ENCODE measurements around the gene APOA4. TPM values are rescaled to one million over a fixed set of nuclear protein-coding genes. Genes with fewer than 3 reads are reported as not detected.

Gene APOA4
- polyA plus RNA-seq (ENCODE audit: insufficient read length in 4 of 4), result not detected

- no peak for DNase-seq (ENCODE audit: low read depth in 4 of 4, low spot score in 3 of 4)
Measured at GRCh38 chr11:116823031-116823843, at the start of gene APOA4. APOA4 (minus strand) TSS chr11:116823304; CDS start chr11:116823191, 113 bp downstream.

GRCh38 chr11:116871248-116871647 is 48.1 kb upstream of the APOA4 start:
- no peak for DNase-seq (ENCODE audit: low read depth in 4 of 4, low spot score in 3 of 4)

GRCh38 chr11:116870054-116870453 is 47.0 kb upstream of the APOA4 start:
- no peak for DNase-seq (ENCODE audit: low read depth in 4 of 4, low spot score in 3 of 4)

- DNase-seq (ENCODE audit: low read depth in 4 of 4, low spot score in 3 of 4), result no peak
Measured at GRCh38 chr11:116869610-116870009, 46.5 kb upstream of the APOA4 start.

- no peak for DNase-seq (ENCODE audit: low read depth in 4 of 4, low spot score in 3 of 4)
Measured at GRCh38 chr11:116868066-116868465, 45.0 kb upstream of the APOA4 start.

- DNase-seq (ENCODE audit: low read depth in 4 of 4, low spot score in 3 of 4), result no peak
Measured at GRCh38 chr11:116867619-116868018, 44.5 kb upstream of the APOA4 start.

GRCh38 chr11:116866804-116867455 is 43.8 kb upstream of the APOA4 start:
- no peak for DNase-seq (ENCODE audit: low read depth in 4 of 4, low spot score in 3 of 4)

- DNase-seq (ENCODE audit: low read depth in 4 of 4, low spot score in 3 of 4), result no peak
Measured at GRCh38 chr11:116865696-116866095, 42.6 kb upstream of the APOA4 start.

- DNase-seq (ENCODE audit: low read depth in 4 of 4, low spot score in 3 of 4), result no peak
Measured at GRCh38 chr11:116864531-116864930, 41.4 kb upstream of the APOA4 start.

- no peak for DNase-seq (ENCODE audit: low read depth in 4 of 4, low spot score in 3 of 4)
Measured at GRCh38 chr11:116862951-116863350, 39.8 kb upstream of the APOA4 start.

GRCh38 chr11:116862185-116862584 is 39.1 kb upstream of the APOA4 start:
- DNase-seq (ENCODE audit: low read depth in 4 of 4, low spot score in 3 of 4), result no peak

- no peak for DNase-seq (ENCODE audit: low read depth in 4 of 4, low spot score in 3 of 4)
Measured at GRCh38 chr11:116861539-116861938, 38.4 kb upstream of the APOA4 start.

GRCh38 chr11:116860303-116860702 is 37.2 kb upstream of the APOA4 start:
- no peak for DNase-seq (ENCODE audit: low read depth in 4 of 4, low spot score in 3 of 4)

GRCh38 chr11:116859175-116859574 is 36.1 kb upstream of the APOA4 start:
- DNase-seq (ENCODE audit: low read depth in 4 of 4, low spot score in 3 of 4), result no peak

GRCh38 chr11:116857936-116858335 is 34.8 kb upstream of the APOA4 start:
- DNase-seq (ENCODE audit: low read depth in 4 of 4, low spot score in 3 of 4), result no peak

GRCh38 chr11:116857316-116857715 is 34.2 kb upstream of the APOA4 start:
- DNase-seq (ENCODE audit: low read depth in 4 of 4, low spot score in 3 of 4), result no peak

GRCh38 chr11:116856423-116856822 is 33.3 kb upstream of the APOA4 start:
- DNase-seq (ENCODE audit: low read depth in 4 of 4, low spot score in 3 of 4), result no peak

- DNase-seq (ENCODE audit: low read depth in 4 of 4, low spot score in 3 of 4), result no peak
Measured at GRCh38 chr11:116855413-116855812, 32.3 kb upstream of the APOA4 start.

- DNase-seq (ENCODE audit: low read depth in 4 of 4, low spot score in 3 of 4), result no peak
Measured at GRCh38 chr11:116853461-116854073, 30.5 kb upstream of the APOA4 start.

- DNase-seq (ENCODE audit: low read depth in 4 of 4, low spot score in 3 of 4), result no peak
Measured at GRCh38 chr11:116852261-116853031, 29.3 kb upstream of the APOA4 start.

- DNase-seq (ENCODE audit: low read depth in 4 of 4, low spot score in 3 of 4), result no peak
Measured at GRCh38 chr11:116851626-116852025, 28.5 kb upstream of the APOA4 start.
